8988T (cell line): ENCODE data around the gene ZNF281.

Source experiments
- DNase-seq: peaks from one replicate; pipeline ENCODE4 v3.0.0; 2011

The ZNF281 gene

DNA sequence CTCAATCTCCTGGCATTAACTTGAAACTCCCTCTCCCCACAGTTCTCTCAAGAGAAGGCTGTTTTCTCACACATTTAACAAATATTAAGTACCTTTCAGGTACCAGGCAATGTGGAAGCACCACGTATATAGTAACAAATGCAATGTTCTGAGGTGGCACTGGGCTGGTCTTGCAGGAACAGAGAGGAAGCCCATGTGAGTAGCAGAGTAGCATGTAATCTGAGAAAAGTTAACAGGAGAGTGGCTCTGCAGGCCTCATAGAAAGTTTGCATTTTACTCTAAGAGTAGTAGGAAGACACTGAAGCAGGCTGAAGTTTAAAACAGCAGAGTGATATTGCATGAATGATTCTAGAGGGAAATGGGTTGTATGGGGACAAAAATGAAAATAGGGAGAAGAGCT, 21.0 kb downstream of the ZNF281 start:
- no peak for DNase-seq

- DNase-seq = no peak
These were observed 23.4 kb downstream of the ZNF281 start for GRCh38 chr1:200386416-200386815.

- no peak for DNase-seq
These were observed 24.9 kb downstream of the ZNF281 start for GRCh38 chr1:200384818-200385390.

GRCh38 chr1:200381256-200381984, 28.4 kb downstream of the ZNF281 start:
- no peak for DNase-seq

DNA sequence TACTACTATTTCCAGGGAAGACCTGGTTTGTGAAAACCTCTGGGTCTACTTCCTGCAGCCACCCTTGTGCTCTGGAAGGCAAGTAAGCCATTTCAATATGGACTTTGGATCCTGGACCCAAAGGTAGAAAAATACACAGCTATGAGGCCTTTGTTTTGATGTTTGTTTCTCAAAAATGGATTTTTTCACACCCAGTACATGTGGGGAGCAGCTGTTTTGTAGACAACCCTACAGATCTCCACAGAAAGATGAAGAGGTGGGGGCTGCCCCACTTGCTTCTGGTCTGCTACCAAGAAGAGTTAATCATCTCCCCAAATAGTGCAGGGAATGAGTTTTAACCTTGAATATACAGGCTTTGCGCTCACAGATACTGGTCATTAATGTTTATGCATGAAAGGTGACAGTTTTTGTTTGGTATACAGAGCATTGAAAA, 29.2 kb downstream of the ZNF281 start:
- DNase-seq = no peak

- DNase-seq = no peak
These were observed 29.8 kb downstream of the ZNF281 start for GRCh38 chr1:200379940-200380588.

DNA sequence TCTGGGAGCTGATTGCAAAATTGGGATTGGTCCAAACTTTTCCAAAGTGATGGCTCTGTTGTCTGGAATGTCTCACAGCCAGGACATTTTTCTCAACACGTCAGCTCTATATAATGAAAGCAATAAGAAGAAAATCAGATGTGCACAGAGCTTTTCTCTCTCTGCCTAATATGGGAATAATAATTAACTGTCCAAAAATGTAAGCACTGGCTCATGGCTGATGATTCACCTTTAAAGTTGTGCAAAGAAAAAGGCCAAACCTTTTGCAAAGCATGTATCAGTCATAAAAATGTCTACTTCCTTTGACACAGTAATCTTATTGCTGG, 30.4 kb downstream of the ZNF281 start:
- DNase-seq = no peak

DNA sequence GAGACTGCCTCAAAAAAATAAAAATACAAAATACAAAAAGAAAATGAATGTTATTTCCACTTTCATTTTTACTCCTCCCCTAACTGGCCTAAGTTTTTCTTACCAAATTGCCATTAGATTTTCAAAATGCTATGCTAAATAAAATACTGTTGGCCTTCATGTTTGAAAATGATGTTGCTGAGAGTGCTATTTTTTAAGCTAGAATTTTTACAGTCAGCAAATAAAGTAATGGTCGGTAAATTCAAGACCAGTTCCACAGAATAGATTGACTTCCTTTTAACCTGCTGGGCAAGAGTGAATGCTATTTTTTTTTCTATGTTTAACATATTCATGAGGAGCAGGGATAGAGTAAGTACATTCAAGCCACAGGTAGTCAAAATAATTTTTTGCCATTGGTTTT, 31.7 kb downstream of the ZNF281 start:
- no peak for DNase-seq

- DNase-seq = no peak
These were observed 33.3 kb downstream of the ZNF281 start for GRCh38 chr1:200376528-200376927.

DNA sequence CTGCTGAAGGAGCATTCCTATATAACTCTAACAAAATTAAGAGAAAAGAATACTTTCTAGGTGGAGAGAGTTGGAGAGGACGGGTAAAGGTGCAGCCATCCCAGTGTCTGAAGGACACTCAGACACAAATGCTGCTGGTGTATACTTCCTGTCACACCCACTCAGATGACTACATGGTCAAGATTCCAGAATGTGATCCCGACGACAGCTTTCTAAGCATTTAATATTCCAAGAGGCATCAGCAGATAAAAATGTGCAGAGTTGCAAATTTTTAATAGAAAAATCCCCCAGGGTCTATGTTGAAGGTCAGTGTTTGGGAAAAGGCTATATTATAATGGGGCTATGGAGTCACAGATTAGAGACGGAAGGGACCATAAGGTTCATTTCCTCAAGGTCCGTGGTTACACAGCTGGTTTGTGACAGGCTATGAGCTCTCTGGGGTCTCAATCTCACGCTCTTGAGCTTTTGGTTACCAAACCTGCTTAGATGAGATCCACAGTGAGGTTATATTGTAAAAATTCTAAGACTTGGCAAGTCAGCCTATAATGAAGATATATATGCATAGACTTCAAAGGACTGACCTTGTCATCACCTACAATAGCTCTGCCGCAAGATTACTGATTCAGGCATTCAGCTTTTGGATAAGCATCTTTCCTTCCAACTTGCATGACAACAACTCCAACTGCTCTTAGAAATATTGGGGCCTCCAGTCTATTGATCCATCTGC, 35.1 kb downstream of the ZNF281 start:
- DNase-seq = no peak

DNA sequence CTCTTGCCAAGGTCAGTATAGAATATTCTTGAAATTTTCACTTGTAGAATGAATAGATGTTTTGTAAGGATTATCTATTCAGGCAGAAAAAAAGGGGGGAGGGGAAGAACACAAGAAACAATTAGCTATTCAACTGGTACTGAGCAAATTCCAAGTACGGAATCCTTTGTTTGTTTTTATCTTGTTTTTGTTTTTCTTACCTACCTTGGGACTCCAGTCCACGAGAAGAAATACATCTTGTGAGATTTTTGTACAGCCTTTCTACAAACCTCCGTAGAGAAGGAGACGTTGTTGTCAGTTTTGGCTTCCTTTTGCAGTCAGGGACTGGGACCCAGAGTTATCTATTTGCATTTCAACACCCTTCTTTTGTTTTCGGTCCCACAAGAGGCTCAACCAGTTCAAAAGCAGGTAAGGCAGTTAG, 36.0 kb downstream of the ZNF281 start:
- DNase-seq = no peak

- no peak for DNase-seq
These were observed 37.0 kb downstream of the ZNF281 start for GRCh38 chr1:200372885-200373181.

GRCh38 chr1:200372095-200372884, 37.5 kb downstream of the ZNF281 start:
- DNase-seq = no peak

DNA sequence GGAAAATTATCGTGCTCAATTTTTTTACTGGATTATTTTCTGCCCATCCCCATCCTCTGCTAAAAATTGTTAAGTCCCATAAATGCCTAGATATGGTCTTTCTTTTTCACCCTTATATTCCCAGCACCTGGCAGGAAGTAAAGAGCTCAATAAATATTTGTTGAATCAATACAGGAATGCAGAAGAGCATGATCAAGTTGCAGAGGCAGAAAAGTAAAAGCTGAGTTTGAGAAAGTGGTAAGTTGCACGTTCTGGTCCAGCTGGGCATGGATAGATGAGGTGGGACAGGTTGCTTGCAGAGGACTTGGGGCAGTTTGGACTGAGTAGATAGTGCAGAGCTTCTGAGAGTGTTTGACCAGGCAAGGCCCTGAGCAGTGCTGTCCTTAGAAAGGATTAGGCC, 40.1 kb downstream of the ZNF281 start:
- no peak for DNase-seq

DNA sequence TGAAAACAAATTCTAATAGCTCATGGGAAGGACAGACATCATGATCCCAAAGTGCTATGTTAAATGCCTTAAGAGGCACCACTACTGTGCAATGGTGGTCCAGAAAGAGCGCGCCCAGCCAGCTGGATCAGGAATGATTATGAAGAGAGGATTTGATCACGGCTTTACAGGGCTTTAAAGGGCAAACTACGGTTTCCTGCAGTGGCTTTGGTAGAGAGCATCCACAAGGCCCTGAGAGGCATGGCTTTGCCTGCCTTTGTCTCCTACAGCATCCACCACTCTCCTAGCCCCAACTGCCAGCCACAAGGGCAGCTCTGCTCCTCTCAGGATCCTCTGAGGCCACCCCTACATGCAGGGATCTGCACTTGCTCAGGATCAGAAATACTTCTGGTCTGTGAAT, 40.7 kb downstream of the ZNF281 start:
- no peak for DNase-seq

DNA sequence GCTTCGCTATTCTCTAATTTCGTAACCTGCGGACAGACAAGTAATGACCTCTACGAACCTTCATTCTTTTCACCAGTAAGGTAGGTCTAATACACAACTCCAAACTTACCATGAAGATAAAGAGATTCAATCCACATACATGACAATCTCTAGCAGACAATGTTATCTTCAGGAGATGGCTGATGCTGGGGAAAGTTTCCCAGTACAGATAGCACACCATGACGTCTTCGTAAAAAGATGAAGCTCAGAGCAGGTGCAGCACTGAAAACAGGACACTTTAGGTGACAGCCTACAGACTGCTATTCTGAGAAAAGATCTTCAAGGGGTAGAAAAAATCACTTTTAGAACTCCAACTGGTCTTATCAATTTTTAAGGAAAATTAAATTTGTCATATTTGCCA, 41.3 kb downstream of the ZNF281 start:
- no peak for DNase-seq

DNA sequence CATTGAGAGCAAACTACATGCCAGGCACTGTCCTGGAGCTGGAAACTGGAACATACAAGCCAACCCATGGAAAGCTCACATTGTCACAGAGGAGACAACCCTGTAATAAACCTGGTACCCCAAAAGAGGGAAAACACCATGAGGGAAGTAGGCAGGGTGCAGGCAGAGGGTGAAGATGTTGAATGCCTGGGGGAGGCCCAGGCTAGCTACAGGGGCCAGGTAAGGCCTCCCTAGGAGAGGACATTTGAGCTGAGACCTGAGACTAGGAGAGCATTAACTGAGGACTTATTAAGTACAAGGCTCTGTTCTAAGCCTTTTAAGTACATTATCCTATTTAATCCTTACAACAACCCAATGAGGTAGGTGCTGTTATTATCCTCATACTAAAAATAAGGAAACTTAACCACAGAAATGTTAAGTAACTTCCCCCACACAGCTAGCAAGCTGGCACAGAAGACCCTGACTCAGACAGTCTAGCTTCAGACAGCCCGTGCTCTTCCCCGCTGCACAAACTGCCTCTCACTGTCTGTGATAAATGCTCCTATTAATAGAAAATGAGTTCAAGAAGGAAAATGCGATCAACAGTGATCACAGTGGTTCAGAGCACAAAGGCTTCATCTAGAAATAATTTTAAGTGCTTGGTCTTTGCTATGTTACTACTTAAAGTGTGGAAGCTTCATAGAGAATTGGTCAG, 41.8 kb downstream of the ZNF281 start:
- no peak for DNase-seq

DNA sequence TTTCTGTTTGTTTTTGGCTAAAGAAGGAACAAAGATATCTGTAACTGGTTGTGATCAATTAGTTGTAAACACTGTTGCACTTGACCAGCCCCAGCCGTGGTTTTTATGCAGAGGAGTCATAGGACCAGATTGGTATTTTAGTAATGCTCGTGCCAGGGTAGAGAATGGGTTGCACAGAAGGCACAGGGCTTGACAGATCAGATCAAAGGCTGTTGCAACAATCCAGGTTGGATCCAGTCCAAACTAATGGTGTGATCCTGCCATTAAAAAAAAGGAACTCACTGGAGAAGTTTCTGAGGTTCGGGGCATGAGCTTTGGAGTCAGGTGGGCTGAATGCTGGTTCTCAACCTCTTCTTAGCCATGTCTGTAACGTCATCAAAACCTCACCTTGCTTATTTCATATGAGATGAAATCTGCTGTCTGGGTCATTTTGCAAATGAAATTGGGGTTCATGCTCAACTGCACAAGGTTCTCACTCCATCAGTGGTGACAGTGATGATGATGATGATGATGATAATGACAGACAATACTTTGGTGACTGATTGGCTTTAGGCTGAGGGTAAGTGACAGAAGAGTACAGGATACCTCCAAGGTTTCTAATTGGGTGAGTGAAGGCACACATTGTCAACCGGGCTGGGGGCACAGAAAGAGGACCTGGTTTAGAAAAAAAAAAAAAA, 43.1 kb downstream of the ZNF281 start:
- no peak for DNase-seq

- DNase-seq = no peak
These were observed 43.9 kb downstream of the ZNF281 start for GRCh38 chr1:200365897-200366426.

DNA sequence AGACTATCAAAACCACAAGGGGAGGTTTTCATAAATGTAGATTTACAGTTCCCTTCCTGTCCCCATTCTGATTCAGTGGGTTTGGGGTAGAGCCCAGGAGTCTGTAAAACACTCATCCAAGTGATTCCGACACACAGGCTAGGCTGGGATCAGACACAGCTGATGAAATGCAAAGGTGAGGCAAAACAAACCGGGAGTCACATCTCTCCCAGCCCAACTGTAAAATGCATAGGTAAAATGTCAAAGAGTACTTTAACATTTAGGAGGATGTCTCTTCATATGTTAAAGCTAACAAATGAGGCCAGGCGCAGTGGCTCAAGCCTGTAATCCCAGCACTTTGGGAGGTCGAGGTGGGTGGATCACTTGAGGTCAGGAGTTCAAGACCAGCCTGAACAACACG, 45.0 kb downstream of the ZNF281 start:
- no peak for DNase-seq

DNA sequence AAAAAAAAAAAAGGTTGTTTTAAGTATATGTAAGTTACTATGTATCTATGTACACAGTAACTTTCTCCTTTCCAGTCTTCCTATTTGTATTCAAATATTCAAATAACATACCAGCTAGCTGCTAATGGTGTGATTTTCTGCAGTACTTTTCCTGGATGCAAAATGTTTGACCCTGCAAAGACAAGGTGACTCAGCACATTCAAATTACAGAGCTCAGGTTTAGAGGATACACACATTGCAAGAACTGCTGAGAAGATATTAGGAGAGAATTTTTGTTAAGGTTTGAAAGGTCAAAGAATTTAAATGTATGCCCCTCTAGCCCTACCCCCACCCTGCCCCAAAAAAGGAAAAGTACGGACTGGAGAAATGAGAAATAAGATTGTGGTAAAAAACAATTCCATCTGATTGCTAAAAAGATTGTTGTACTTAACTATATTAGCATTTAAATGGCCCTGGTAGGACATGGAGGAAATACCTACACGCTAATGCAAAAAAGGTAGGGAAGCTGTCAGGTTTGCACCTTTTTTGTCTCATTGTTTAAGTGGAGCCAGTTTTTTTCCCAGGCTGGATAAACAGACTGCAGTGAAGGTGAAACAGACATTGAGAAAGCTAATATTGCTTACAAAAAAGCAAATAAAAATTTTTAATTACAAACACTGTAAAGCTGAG, 45.6 kb downstream of the ZNF281 start:
- DNase-seq = no peak
